Spinal cord (tissue), 10 donors: ENCODE data around the gene FN3K. TPM values are rescaled to one million over a fixed set of nuclear protein-coding genes. Genes with fewer than 3 reads are reported as not detected.

ENCODE experiments used
- DNase-seq, 6 donors: peaks; one replicate each; pipeline versions ENCODE4 v3.0.0 to v3.0.0-alpha.2; 2013 to 2015; ENCODE audit warnings: low spot score in 6 of 6, low read depth in 4 of 6
- H3K27ac ChIP-seq: one replicate; pipeline ENCODE4 v1.5.1; 2013; ENCODE audit warnings: low read depth, low read length, control low read depth
- H3K27me3 ChIP-seq: one replicate; pipeline ENCODE4 v1.6.1; 2013; ENCODE audit warnings: low read length; ENCODE audit not compliant: control insufficient read depth, insufficient read depth
- H3K36me3 ChIP-seq: one replicate; pipeline ENCODE4 v1.6.1; 2013; ENCODE audit warnings: low read length; ENCODE audit not compliant: control insufficient read depth, insufficient read depth
- H3K4me1 ChIP-seq: one replicate; pipeline ENCODE4 v1.6.1; 2013; ENCODE audit warnings: low read length; ENCODE audit not compliant: control insufficient read depth, insufficient read depth
- H3K4me3 ChIP-seq: one replicate; pipeline ENCODE4 v1.5.1; 2013; ENCODE audit warnings: low read depth, low read length, control low read depth
- H3K9me3 ChIP-seq: one replicate; pipeline ENCODE4 v1.6.1; 2013; ENCODE audit warnings: low read length; ENCODE audit not compliant: control insufficient read depth, insufficient read depth
- WGBS: methylation state at CpG from one replicate; pipeline ENCODE4 v1.1.5; 2013; ENCODE audit warnings: missing lambda C conversion rate; ENCODE audit not compliant: insufficient coverage; 5-methylcytosine and 5-hydroxymethylcytosine counted together
- long read RNA-seq, 4 donors: transcript quantifications; one replicate each; lab custom pipeline, GENCODE V29; 2026
- polyA plus RNA-seq, 2 donors: library from polyadenylated mRNA; unstranded; fragments of 120-200 nt; gene quantifications; one replicate each; pipeline ENCODE4 v1.2.1, GENCODE V29; 2013; ENCODE audit not compliant: insufficient read length in 2 of 2
- total RNA-seq, 2 donors: library from RNA; depleted of rRNA in 1 of 2; stranded (reverse); fragments of 120-200 nt in 1 of 2; fragments of >200 nt in 1 of 2; gene quantifications; one replicate each; pipeline versions ENCODE4 v1.2.3 to v1.2.4, GENCODE V29; 2013 to 2014
- donor health status: healthy.

Gene FN3K
- total RNA-seq (10 to 100 TPM; 11.7 to 25.8 TPM), polyA plus RNA-seq (10 to 100 TPM; 71.2 to 78.1 TPM)
- long read RNA-seq, donor 1, transcript FN3K-201 (6 exons, 1,434 nt), result major isoform, 16 of 17 reads
- long read RNA-seq, donor 1, partial matches to known transcripts, result 0 of 17 reads
- long read RNA-seq, donor 1, other reads (novel, unspliced or antisense), result 0 of 17 reads
- long read RNA-seq, donor 2, transcript FN3K-201 (6 exons, 1,434 nt), result major isoform, 10 of 12 reads
- long read RNA-seq, donor 2, partial matches to known transcripts, result 0 of 12 reads
- long read RNA-seq, donor 2, other reads (novel, unspliced or antisense), result 0 of 12 reads
- long read RNA-seq, donor 3, transcript FN3K-201 (6 exons, 1,434 nt), result major isoform, 7 of 8 reads
- long read RNA-seq, donor 3, partial matches to known transcripts, result 0 of 8 reads
- long read RNA-seq, donor 3, other reads (novel, unspliced or antisense), result 0 of 8 reads
- long read RNA-seq, donor 4, partial matches to known transcripts, result 0 of 3 reads
- long read RNA-seq, donor 4, other reads (novel, unspliced or antisense), result 0 of 3 reads

GRCh38 chr17:82734987-82735866, at the start of gene FN3K:
Gene FN3K (plus strand): TSS chr17:82735615. CDS start chr17:82735637, 22 bp downstream.
- peaks cover 35% of the 10 kb centered on the region for H3K4me1 ChIP-seq
- 3% methylated on average over 101 of the region's 101 CpGs for WGBS
- peak within 1 kb of the TSS; percentile 54 for H3K4me3 ChIP-seq
- DNase-seq, result peak in 5 of 6 donors; percentile 55 to 93 (median 67)
- no peaks in the 10 kb centered on the region for H3K27me3 ChIP-seq
- H3K27ac ChIP-seq, result peak within 1 kb of the TSS; percentile 40
- H3K9me3 ChIP-seq, result peaks cover 2% of the 10 kb centered on the region
- peaks cover 62% of the 10 kb centered on the region for H3K36me3 ChIP-seq

- no peak for DNase-seq
- Histone ChIP-seq H3K9me3 (no peaks in the 10 kb centered on the region), H3K4me3 (no peak overlapping the region), H3K27ac (no peak overlapping the region), H3K36me3 (peaks cover 35% of the 10 kb centered on the region), H3K4me1 (peaks cover 22% of the 10 kb centered on the region), H3K27me3 (no peaks in the 10 kb centered on the region)
- 89% methylated on average over 12 of the region's 19 CpGs for WGBS
Observed at GRCh38 chr17:82686366-82687324, 48.8 kb upstream of the FN3K start.

GRCh38 chr17:82687375-82687861, 48.0 kb upstream of the FN3K start:
- 59% methylated on average over 6 of the region's 10 CpGs for WGBS
- H3K9me3 ChIP-seq, result no peaks in the 10 kb centered on the region
- no peaks in the 10 kb centered on the region for H3K27me3 ChIP-seq
- no peak overlapping the region for H3K4me3 ChIP-seq
- peaks cover 43% of the 10 kb centered on the region for H3K36me3 ChIP-seq
- peak in 1 of 6 donors; percentile 35 for DNase-seq
- no peak overlapping the region for H3K27ac ChIP-seq
- peaks cover 24% of the 10 kb centered on the region for H3K4me1 ChIP-seq

- H3K4me1 ChIP-seq, result peaks cover 24% of the 10 kb centered on the region
- H3K27ac ChIP-seq, result no peak overlapping the region
- WGBS, result 90% methylated on average over 8 of the region's 9 CpGs
Observed at GRCh38 chr17:82687871-82688270, 47.5 kb upstream of the FN3K start.

GRCh38 chr17:82689077-82689476, 46.3 kb upstream of the FN3K start:
- no peak for DNase-seq
- H3K27me3 ChIP-seq, result no peaks in the 10 kb centered on the region
- H3K4me3 ChIP-seq, result no peak overlapping the region
- H3K4me1 ChIP-seq, result peaks cover 24% of the 10 kb centered on the region
- peaks cover 44% of the 10 kb centered on the region for H3K36me3 ChIP-seq
- H3K9me3 ChIP-seq, result no peaks in the 10 kb centered on the region
- WGBS, result 77% methylated on average over 8 of the region's 8 CpGs
- no peak overlapping the region for H3K27ac ChIP-seq

More at GRCh38 chr17:82687871-82688270, 47.5 kb upstream of the FN3K start:
- H3K36me3 ChIP-seq, result peaks cover 44% of the 10 kb centered on the region
- no peaks in the 10 kb centered on the region for H3K9me3 ChIP-seq
- H3K27me3 ChIP-seq, result no peaks in the 10 kb centered on the region
- DNase-seq, result no peak
- H3K4me3 ChIP-seq, result no peak overlapping the region

DNA sequence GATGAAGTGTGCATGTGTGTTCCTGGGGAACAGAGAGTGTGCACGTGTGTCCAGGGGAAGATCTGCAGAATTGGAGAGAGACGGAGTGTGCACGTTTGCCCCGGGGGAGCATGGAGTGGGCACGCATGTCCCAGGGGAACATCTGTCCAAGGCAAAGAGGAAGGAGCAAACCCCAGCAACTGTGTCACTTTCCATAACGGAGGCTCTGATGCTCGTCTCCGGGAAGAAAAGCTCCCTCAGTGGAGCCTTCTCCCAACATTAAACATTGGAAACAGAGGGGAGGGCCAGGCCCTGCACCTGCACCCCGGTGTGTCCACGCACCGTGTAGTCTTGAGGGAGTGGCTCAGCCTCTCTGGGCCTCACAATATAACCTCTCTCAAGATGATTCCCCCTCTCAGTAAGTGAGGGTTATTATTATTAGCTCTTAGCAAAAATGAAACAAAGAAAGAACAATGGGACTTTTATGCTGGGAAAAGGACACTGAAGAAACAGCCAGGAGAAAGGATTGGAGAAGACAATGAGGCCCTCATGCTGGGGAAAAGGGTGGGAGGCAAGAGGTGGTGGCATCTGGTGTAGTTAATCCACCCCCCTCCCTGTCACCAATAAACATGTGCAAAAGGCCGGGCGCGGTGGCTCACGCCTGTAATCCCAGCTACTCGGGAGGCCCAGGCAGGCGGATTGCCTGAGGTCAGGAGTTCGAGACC, 44.5 kb upstream of the FN3K start:
- H3K9me3 ChIP-seq, result peaks cover 1% of the 10 kb centered on the region
- peaks cover 40% of the 10 kb centered on the region for H3K36me3 ChIP-seq
- DNase-seq, result no peak
- no peak overlapping the region for H3K27ac ChIP-seq
- peaks cover 24% of the 10 kb centered on the region for H3K4me1 ChIP-seq
- no peak overlapping the region for H3K4me3 ChIP-seq
- 72% methylated on average over 12 of the region's 18 CpGs for WGBS
- H3K27me3 ChIP-seq, result no peaks in the 10 kb centered on the region

DNA sequence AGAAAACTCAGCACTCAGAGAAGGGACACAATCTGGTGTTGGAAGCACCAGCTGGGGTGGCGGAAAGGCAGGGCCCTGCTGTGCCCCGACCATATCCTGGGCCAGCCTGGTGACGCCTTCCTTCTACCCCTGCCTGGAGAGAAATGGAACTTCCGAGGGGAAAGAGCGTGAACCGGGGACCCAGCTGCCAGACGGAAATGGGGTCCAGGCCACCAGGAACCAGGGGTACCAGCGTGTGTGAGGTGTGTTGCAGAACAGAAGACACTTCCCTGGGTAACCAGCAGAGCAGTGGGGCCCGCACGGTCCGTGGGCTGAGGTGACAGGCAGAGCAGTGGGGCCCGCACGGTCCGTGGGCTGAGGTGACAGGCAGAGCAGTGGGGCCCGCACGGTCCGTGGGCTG, 43.7 kb upstream of the FN3K start:
- no peak overlapping the region for H3K4me3 ChIP-seq
- H3K4me1 ChIP-seq, result peaks cover 20% of the 10 kb centered on the region
- WGBS, result 96% methylated on average over 7 of the region's 17 CpGs
- peaks cover 1% of the 10 kb centered on the region for H3K9me3 ChIP-seq
- DNase-seq, result no peak
- H3K27me3 ChIP-seq, result no peaks in the 10 kb centered on the region
- H3K36me3 ChIP-seq, result peaks cover 37% of the 10 kb centered on the region
- no peak overlapping the region for H3K27ac ChIP-seq

- Histone ChIP-seq H3K27ac (no peak overlapping the region), H3K36me3 (peaks cover 41% of the 10 kb centered on the region)
- 80% methylated on average over 11 of the region's 16 CpGs for WGBS
Observed at GRCh38 chr17:82692268-82692667, 43.1 kb upstream of the FN3K start.

More at GRCh38 chr17:82692268-82692667, 43.1 kb upstream of the FN3K start:
- Histone ChIP-seq H3K9me3 (peaks cover 1% of the 10 kb centered on the region), H3K4me1 (peaks cover 23% of the 10 kb centered on the region), H3K27me3 (no peaks in the 10 kb centered on the region), H3K4me3 (no peak overlapping the region)
- DNase-seq, result no peak
